Body of pancreas (tissue), 4 donors: ENCODE results near the gene CYB561.

Source experiments
- POLR2A ChIP-seq, 3 donors: fragments of 450-650 bp; IDR thresholded peaks; one replicate each; pipeline ENCODE4 v1.6.1; 2016; ENCODE audit warnings: antibody characterized with exemption in 3 of 3, mild to moderate bottlenecking in 2 of 3
- TF ChIP-seq, protein P1 (sequence below), 7 experiments: fragments of 450-650 bp in 4 of 7; fragments of 200-600 bp in 3 of 7; sonication (generic) in 3 of 7; IDR thresholded peaks; one replicate each; pipeline ENCODE4 v1.5.1; 2016 to 2019; ENCODE audit warnings: antibody characterized with exemption in 7 of 7

- TF ChIP-seq POLR2A (IDR thresholded peaks at IDR 0.05), result no peak
- TF ChIP-seq, protein P1, sequence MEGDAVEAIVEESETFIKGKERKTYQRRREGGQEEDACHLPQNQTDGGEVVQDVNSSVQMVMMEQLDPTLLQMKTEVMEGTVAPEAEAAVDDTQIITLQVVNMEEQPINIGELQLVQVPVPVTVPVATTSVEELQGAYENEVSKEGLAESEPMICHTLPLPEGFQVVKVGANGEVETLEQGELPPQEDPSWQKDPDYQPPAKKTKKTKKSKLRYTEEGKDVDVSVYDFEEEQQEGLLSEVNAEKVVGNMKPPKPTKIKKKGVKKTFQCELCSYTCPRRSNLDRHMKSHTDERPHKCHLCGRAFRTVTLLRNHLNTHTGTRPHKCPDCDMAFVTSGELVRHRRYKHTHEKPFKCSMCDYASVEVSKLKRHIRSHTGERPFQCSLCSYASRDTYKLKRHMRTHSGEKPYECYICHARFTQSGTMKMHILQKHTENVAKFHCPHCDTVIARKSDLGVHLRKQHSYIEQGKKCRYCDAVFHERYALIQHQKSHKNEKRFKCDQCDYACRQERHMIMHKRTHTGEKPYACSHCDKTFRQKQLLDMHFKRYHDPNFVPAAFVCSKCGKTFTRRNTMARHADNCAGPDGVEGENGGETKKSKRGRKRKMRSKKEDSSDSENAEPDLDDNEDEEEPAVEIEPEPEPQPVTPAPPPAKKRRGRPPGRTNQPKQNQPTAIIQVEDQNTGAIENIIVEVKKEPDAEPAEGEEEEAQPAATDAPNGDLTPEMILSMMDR (IDR thresholded peaks at IDR 0.05), result no peak
Measured at GRCh38 chr17:63452046-63452961, 6.2 kb upstream of the CYB561 start.
